Ovary (tissue), 3 donors: ENCODE measurements around the gene HECA.

Source experiments
- EP300 ChIP-seq: sonication (generic); formaldehyde crosslinking; IDR thresholded peaks from one replicate; pipeline ENCODE4 v1.6.1; 2017; ENCODE audit warnings: antibody characterized with exemption
- TF ChIP-seq, protein P1 (sequence below), 3 donors: fragments of 450-650 bp in 2 of 3; fragments of 200-600 bp in 1 of 3; IDR thresholded peaks; one replicate each; pipeline versions ENCODE4 v1.5.1 to v1.8.0; 2016 to 2022; ENCODE audit warnings: antibody characterized with exemption in 3 of 3, mild to moderate bottlenecking in 1 of 3
- donor health status: DM: no; HTN: no; CAD: no.

GRCh38 chr6:139184047-139184446 lies 49.2 kb downstream of the HECA start:
- TF ChIP-seq, protein P1, sequence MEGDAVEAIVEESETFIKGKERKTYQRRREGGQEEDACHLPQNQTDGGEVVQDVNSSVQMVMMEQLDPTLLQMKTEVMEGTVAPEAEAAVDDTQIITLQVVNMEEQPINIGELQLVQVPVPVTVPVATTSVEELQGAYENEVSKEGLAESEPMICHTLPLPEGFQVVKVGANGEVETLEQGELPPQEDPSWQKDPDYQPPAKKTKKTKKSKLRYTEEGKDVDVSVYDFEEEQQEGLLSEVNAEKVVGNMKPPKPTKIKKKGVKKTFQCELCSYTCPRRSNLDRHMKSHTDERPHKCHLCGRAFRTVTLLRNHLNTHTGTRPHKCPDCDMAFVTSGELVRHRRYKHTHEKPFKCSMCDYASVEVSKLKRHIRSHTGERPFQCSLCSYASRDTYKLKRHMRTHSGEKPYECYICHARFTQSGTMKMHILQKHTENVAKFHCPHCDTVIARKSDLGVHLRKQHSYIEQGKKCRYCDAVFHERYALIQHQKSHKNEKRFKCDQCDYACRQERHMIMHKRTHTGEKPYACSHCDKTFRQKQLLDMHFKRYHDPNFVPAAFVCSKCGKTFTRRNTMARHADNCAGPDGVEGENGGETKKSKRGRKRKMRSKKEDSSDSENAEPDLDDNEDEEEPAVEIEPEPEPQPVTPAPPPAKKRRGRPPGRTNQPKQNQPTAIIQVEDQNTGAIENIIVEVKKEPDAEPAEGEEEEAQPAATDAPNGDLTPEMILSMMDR (IDR thresholded peaks at IDR 0.05) = no peak
- TF ChIP-seq EP300 = no peak
